Astrocyte (in vitro differentiated cells and primary cell): ENCODE measurements around the gene TES. TPM values are rescaled to one million over a fixed set of nuclear protein-coding genes. Genes with fewer than 3 reads are reported as not detected.

Source experiments
- DNase-seq: peaks from one replicate; pipeline ENCODE4 v3.0.0-alpha.2; 2010; ENCODE audit warnings: low read depth
- FAIRE-seq: peaks from 2 replicates; lab custom pipeline; 2011; peaks lifted over from hg19 to GRCh38; lab: Jason Lieb, UNC
- H2AFZ ChIP-seq: 2 replicates; pipeline ENCODE4 v1.6.0; 2012; ENCODE audit warnings: low read depth, low read length, inconsistent platforms
- H3K27ac ChIP-seq: 2 replicates; pipeline ENCODE4 v1.5.1; 2011; ENCODE audit warnings: low read depth, low read length, inconsistent platforms
- H3K27me3 ChIP-seq: 2 replicates; pipeline ENCODE4 v1.6.0; 2011; ENCODE audit warnings: low read length, inconsistent platforms; ENCODE audit not compliant: insufficient read depth
- H3K36me3 ChIP-seq: 2 replicates; pipeline ENCODE4 v1.5.1; 2011; ENCODE audit warnings: low read length, inconsistent platforms; ENCODE audit not compliant: insufficient read depth
- H3K4me1 ChIP-seq: 2 replicates; pipeline ENCODE4 v1.5.1; 2011; ENCODE audit warnings: low read length, inconsistent platforms; ENCODE audit not compliant: insufficient read depth
- H3K4me2 ChIP-seq: 2 replicates; pipeline ENCODE4 v1.6.0; 2012; ENCODE audit warnings: low read length, inconsistent platforms
- H3K4me3 ChIP-seq: 2 replicates; pipeline ENCODE4 v1.5.1; 2011; ENCODE audit warnings: low read depth, mild to moderate bottlenecking, low read length, inconsistent platforms; ENCODE audit not compliant: insufficient read depth
- H3K79me2 ChIP-seq: 2 replicates; pipeline ENCODE4 v1.6.0; 2012; ENCODE audit warnings: mild to moderate bottlenecking, low read length, inconsistent platforms; ENCODE audit not compliant: insufficient read depth
- H3K9ac ChIP-seq: 2 replicates; pipeline ENCODE4 v1.6.0; 2012; ENCODE audit warnings: mild to moderate bottlenecking, low read length, inconsistent platforms
- H3K9me3 ChIP-seq: 2 replicates; pipeline ENCODE4 v1.5.1; 2012; ENCODE audit warnings: low read depth, mild to moderate bottlenecking, low read length, inconsistent platforms; ENCODE audit not compliant: insufficient read depth
- H4K20me1 ChIP-seq: 2 replicates; pipeline ENCODE4 v1.6.0; 2012; ENCODE audit warnings: low read length, inconsistent platforms; ENCODE audit not compliant: insufficient read depth
- H3K27ac Mint-ChIP-seq: one replicate; pipeline ENCODE4 v1.8.0; 2021; ENCODE audit warnings: mild to moderate bottlenecking, mixed read lengths; ENCODE audit not compliant: unreplicated experiment
- H3K27me3 Mint-ChIP-seq: one replicate; pipeline ENCODE4 v1.8.0; 2021; ENCODE audit warnings: low read depth, mixed read lengths; ENCODE audit not compliant: unreplicated experiment
- H3K36me3 Mint-ChIP-seq: one replicate; pipeline ENCODE4 v1.8.0; 2021; ENCODE audit warnings: low read depth, mixed read lengths; ENCODE audit not compliant: unreplicated experiment
- H3K4me1 Mint-ChIP-seq: one replicate; pipeline ENCODE4 v1.8.0; 2021; ENCODE audit warnings: low read depth, mixed read lengths; ENCODE audit not compliant: unreplicated experiment
- H3K4me3 Mint-ChIP-seq: one replicate; pipeline ENCODE4 v1.8.0; 2021; ENCODE audit warnings: mild to moderate bottlenecking, moderate library complexity, mixed read lengths; ENCODE audit not compliant: unreplicated experiment
- H3K9me3 Mint-ChIP-seq: one replicate; pipeline ENCODE4 v1.8.0; 2021; ENCODE audit warnings: mild to moderate bottlenecking, mixed read lengths; ENCODE audit not compliant: unreplicated experiment
- EZH2 ChIP-seq: IDR thresholded peaks from 2 replicates; pipeline ENCODE4 v1.6.1; 2012; ENCODE audit warnings: mild to moderate bottlenecking, low read length, inconsistent platforms; ENCODE audit not compliant: insufficient read depth
- total RNA-seq: library from RNA; stranded (reverse); gene quantifications from 2 replicates; pipeline ENCODE4 v1.2.1, GENCODE V29; 2021
- TF ChIP-seq, protein P1 (sequence below): IDR thresholded peaks from 2 replicates; pipeline ENCODE4 v1.5.1; 2011; ENCODE audit warnings: low read depth, mild to moderate bottlenecking, inconsistent platforms, low read length, moderate library complexity; ENCODE audit not compliant: insufficient read depth

Gene TES
- total RNA-seq, 1 donor from 2014 or later, result 179 TPM

DNA sequence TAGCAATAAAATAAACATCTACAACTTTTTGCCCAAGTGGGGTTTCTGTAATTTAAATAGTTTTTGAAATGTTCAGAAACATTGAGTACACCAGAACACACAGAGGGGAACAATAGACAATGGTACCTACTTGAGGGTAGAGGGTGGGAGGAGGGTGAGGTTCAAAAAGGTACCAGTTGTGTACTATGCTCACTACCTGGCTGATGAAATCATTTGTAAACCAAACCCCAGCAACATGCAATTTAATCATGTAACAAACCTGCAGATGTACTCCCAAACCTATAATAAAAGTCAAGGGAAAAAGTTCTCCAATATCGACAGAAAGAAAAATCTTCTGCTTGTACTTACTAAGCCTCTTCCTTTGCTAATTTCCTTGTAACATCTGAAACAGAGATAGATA, 4.2 kb upstream of the TES start:
- Histone ChIP-seq H3K4me3 (no peak overlapping the region), H3K79me2 (peaks cover 4% of the 10 kb centered on the region), H3K9me3 (no peaks in the 10 kb centered on the region), H3K4me1 (no peaks in the 10 kb centered on the region), H3K27ac (no peak overlapping the region), H3K4me2 (no peak overlapping the region), H3K27me3 (no peaks in the 10 kb centered on the region), H3K9ac (no peak overlapping the region), H4K20me1 (no peaks in the 10 kb centered on the region), H2AFZ (no peak overlapping the region), H3K36me3 (no peaks in the 10 kb centered on the region)
- no peak for FAIRE-seq
- no peaks in the 10 kb centered on the region for H3K9me3 Mint-ChIP-seq
- H3K36me3 Mint-ChIP-seq, result no peaks in the 10 kb centered on the region
- DNase-seq, result no peak
- H3K27ac Mint-ChIP-seq, result no peak overlapping the region
- H3K4me3 Mint-ChIP-seq, result no peak overlapping the region
- no peaks in the 10 kb centered on the region for H3K4me1 Mint-ChIP-seq
- H3K27me3 Mint-ChIP-seq, result no peaks in the 10 kb centered on the region
- no peak for TF ChIP-seq EZH2
- TF ChIP-seq, protein P1, sequence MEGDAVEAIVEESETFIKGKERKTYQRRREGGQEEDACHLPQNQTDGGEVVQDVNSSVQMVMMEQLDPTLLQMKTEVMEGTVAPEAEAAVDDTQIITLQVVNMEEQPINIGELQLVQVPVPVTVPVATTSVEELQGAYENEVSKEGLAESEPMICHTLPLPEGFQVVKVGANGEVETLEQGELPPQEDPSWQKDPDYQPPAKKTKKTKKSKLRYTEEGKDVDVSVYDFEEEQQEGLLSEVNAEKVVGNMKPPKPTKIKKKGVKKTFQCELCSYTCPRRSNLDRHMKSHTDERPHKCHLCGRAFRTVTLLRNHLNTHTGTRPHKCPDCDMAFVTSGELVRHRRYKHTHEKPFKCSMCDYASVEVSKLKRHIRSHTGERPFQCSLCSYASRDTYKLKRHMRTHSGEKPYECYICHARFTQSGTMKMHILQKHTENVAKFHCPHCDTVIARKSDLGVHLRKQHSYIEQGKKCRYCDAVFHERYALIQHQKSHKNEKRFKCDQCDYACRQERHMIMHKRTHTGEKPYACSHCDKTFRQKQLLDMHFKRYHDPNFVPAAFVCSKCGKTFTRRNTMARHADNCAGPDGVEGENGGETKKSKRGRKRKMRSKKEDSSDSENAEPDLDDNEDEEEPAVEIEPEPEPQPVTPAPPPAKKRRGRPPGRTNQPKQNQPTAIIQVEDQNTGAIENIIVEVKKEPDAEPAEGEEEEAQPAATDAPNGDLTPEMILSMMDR, result no peak

DNA sequence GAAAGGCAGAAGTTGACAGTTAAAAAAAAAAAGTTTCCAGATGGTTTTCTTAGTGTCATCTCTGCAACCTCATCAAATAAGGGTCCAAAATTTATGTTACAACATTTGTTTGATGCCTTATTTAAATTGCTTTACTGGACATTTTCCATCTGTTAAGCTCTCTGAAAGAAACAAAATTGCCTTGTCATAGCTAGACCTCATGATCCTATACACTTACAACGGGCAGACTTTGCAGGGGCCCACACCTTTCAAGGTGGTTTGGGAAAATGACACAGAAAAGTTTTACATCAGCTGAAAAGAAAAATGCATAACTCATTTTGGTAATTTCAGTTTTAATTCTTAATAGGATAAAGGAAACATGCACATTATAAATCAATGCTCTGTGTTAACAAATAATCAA, 1.4 kb upstream of the TES start:
- Histone ChIP-seq H3K36me3 (no peaks in the 10 kb centered on the region), H3K9me3 (no peaks in the 10 kb centered on the region), H3K27ac (no peak overlapping the region), H3K79me2 (peaks cover 32% of the 10 kb centered on the region), H3K4me3 (no peak overlapping the region), H3K4me2 (no peak overlapping the region), H3K27me3 (no peaks in the 10 kb centered on the region), H4K20me1 (no peaks in the 10 kb centered on the region), H3K4me1 (peaks cover 12% of the 10 kb centered on the region), H2AFZ (no peak overlapping the region), H3K9ac (no peak overlapping the region)
- Mint-ChIP-seq H3K9me3 (no peaks in the 10 kb centered on the region), H3K27me3 (no peaks in the 10 kb centered on the region), H3K4me1 (peaks cover 3% of the 10 kb centered on the region), H3K36me3 (no peaks in the 10 kb centered on the region), H3K4me3 (no peak overlapping the region), H3K27ac (no peak overlapping the region)
- no peak for FAIRE-seq
- no peak for DNase-seq
- TF ChIP-seq EZH2, result no peak
- TF ChIP-seq, protein P1, result no peak

DNA sequence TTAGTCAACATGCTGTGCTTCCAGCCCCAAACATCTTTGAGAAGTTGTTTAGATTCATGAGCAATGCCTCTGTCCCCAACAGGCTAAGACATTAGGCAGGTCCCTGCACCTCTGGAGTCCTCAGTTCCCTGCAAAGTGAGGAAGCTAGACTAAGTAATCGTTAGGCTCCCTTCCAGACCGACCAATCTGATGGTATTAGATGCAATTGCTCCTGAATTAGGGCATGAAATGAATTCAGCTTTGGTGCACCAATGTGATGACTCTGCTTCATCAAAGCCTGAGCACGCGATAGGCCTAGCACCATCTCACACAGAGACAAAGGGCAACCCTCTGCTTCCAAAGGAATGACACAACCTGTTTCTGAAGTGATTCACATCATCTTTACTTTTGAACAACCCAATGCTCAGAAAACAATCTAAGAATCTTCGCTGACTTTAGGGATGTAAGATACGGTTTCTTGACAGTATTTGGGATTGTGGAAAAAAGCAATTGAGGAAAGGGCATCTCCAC, 723 bp upstream of the TES start:
- Histone ChIP-seq H3K9ac (peak overlapping the region; percentile 98), H3K79me2 (peaks cover 39% of the 10 kb centered on the region), H4K20me1 (peaks cover 5% of the 10 kb centered on the region), H3K4me3 (peak overlapping the region; percentile 83), H3K4me2 (peak overlapping the region; percentile 85), H3K36me3 (no peaks in the 10 kb centered on the region), H3K9me3 (no peaks in the 10 kb centered on the region), H3K27me3 (no peaks in the 10 kb centered on the region), H3K4me1 (peaks cover 19% of the 10 kb centered on the region), H2AFZ (no peak overlapping the region), H3K27ac (peak overlapping the region; percentile 97)
- peak overlapping the region; percentile 53 for H3K27ac Mint-ChIP-seq
- H3K36me3 Mint-ChIP-seq, result no peaks in the 10 kb centered on the region
- H3K9me3 Mint-ChIP-seq, result no peaks in the 10 kb centered on the region
- no peak for DNase-seq
- H3K4me1 Mint-ChIP-seq, result peaks cover 6% of the 10 kb centered on the region
- no peaks in the 10 kb centered on the region for H3K27me3 Mint-ChIP-seq
- peak; percentile 5 for FAIRE-seq
- H3K4me3 Mint-ChIP-seq, result peak overlapping the region; percentile 79
- TF ChIP-seq, protein P1, result no peak
- no peak for TF ChIP-seq EZH2
